C4-2B (cell line): ENCODE data around the gene DNAAF1.

Experiments used
- H3K27ac ChIP-seq: fragments of 450-650 bp; 2 replicates; pipeline ENCODE4 v1.5.1; 2017
- ZFX ChIP-seq: fragments of 450-650 bp; IDR thresholded peaks from 2 replicates; pipeline ENCODE4 v1.6.1; 2017
- TF ChIP-seq, protein P1 (sequence below): fragments of 450-650 bp; conservative IDR thresholded peaks from 2 replicates; pipeline ENCODE4 v1.5.1; 2017; ENCODE audit warnings: mild to moderate bottlenecking

DNAAF1 gene

DNA sequence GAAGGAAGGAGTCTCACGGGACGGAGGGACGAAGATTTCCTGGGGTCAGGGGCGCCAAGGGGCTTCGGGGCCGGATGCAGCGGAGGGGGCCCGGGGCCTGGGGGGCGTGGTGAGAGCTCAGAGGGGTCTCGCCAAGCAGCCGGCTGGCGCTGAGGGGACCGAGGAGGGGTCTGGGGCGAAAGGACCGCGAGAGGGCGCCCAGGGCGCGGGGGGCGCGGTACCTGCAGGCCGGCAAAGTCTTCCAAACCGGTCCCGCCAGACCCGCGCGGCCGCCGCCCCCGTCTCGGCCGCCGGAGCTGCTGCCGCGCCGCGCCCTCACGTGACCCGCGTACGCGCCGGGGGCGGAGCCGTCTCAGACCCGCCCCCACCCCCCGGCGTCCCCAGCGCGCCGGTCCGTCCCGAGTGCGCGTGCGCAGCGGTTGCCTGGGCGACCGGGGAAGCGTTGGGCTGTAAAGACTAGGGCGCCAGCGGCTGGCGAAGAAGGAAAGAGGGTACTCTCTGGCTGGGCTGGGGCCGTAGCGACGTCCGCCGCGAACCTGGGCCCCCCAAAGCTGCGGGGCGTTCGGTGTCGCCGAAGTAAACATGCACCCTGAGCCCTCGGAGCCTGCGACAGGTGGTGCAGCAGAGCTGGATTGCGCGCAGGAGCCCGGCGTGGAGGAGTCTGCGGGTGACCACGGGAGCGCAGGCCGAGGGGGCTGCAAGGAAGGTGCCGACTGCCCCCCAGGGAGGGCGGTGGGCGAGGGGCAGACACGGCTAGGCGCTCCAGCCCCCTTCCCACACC is at the start of gene DNAAF1, which contains the start of gene HSDL1:
Gene DNAAF1 (plus strand): TSS at position 450 of the 781 bp plus-strand sequence. CDS start 133 bp downstream, at position 583.
Gene HSDL1 (minus strand): TSS at position 319 of the 781 bp plus-strand sequence. CDS start 13,856 bp downstream, outside the sequence.
- TF ChIP-seq, protein P1, sequence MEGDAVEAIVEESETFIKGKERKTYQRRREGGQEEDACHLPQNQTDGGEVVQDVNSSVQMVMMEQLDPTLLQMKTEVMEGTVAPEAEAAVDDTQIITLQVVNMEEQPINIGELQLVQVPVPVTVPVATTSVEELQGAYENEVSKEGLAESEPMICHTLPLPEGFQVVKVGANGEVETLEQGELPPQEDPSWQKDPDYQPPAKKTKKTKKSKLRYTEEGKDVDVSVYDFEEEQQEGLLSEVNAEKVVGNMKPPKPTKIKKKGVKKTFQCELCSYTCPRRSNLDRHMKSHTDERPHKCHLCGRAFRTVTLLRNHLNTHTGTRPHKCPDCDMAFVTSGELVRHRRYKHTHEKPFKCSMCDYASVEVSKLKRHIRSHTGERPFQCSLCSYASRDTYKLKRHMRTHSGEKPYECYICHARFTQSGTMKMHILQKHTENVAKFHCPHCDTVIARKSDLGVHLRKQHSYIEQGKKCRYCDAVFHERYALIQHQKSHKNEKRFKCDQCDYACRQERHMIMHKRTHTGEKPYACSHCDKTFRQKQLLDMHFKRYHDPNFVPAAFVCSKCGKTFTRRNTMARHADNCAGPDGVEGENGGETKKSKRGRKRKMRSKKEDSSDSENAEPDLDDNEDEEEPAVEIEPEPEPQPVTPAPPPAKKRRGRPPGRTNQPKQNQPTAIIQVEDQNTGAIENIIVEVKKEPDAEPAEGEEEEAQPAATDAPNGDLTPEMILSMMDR, result peak; percentile 56
- TF ChIP-seq ZFX, result no peak
- peak within 1 kb of the TSS; percentile 67 for H3K27ac ChIP-seq

DNA sequence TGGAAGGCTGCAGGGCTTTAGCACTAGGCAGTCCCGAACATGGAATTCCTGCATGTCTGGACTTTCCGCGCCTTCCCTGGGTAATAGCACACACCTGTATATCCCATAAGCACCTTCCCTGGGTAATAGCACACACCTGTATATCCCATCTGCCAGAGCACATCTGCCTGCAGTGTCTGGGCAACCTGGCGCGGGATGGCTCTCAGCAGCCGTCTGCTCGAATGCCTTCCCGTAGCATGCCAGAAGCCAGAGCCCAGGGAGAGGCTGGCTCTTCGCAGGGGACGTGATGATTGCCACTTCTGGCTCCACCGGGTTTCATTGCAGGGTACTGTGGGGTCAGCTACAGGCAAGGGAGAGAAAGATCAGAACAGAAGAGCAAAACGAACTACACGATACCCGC is 49.6 kb upstream of the DNAAF1 start:
- peak overlapping the region; percentile 52 for H3K27ac ChIP-seq

DNA sequence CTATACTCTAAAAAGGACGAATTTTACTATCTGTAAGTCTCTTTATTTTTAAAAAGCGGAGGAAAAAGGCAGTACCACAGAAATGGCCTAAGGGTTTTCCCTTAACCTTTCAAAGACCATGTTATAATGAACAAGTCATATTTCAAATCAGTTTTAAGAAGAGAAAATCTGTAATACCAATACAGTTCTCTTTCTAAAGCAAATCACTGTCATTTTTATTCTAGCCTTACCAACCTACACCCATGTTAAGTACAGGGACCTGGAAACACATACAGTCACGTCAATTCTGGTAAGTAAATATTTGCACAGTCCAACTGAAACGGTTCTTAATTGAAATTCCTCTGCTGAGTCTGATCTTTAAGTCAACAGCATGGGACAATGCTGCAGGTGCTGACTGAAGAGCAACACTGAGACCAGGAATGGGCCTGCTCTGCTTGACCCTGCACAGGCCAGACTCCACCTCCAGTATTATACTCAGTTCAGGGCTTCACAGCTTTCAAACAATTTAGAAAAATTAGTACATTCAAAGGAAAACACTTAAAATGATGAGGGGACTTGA is 48.6 kb upstream of the DNAAF1 start:
- peak overlapping the region; percentile 86; the same call in 1 of the 2 replicates for H3K27ac ChIP-seq
- no peak for TF ChIP-seq ZFX
- TF ChIP-seq, protein P1, result no peak

More for the DNA sequence above, 49.6 kb upstream of the DNAAF1 start:
- no peak for TF ChIP-seq ZFX
- TF ChIP-seq, protein P1, result no peak

DNA sequence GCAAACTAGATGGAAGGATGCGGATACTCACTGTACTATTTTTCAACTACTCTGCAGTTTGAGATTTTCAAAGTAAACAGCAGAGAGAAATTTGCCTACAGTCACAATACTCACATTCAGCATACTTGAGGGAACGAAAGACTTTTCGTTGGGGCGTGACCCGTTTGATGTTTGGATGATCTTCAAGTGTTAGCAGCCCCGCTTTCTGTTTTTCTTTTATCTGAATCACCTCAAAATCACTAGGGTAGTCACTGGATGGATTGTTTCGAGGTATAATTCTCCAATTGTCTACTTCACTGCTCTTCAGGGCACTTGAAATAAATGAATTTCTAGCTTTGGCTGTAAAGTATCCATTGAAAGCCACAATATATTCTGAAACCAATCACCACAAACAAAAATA is 46.2 kb upstream of the DNAAF1 start:
- no peak overlapping the region; the same call in 1 of the 2 replicates for H3K27ac ChIP-seq
- no peak for TF ChIP-seq ZFX
- TF ChIP-seq, protein P1, result no peak

DNA sequence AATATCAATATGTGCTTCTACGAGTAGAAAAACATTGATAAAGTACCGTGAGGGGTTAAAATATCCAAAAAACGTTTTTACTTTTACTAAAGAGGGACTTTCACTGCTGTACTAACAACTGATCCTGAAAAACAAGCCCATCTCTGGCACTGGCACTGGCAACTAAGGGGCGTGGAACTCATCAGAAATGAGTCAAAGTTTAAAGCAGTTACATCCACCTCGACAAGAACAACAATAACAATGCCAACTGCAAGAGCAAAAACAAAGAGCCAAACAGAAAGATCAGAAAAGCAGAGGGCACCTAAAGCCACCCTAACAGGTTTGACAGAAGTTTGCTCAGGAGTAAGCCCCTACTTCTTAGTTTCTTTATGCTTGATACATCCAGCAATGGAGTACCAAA is 41.4 kb upstream of the DNAAF1 start:
- TF ChIP-seq ZFX, result no peak
- TF ChIP-seq, protein P1, result no peak

DNA sequence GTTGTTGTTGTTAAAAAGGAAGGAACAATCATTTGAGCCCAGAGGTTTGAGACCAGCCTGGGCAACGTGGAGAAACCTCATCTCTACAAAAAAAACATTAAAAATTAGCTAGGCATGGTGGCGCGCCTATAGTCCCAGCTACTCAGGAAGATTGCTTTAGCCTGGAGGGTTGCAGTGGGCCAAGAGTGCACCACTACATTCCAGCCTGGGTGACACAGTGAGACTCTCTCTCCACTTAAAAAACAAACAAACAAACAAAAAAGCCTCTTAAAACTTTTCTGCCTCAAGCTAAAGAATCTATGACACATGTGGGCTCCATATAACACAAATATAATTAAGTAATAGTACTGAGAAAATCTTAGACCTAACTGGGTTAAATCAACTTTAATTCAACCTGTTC is 40.9 kb upstream of the DNAAF1 start:
- TF ChIP-seq, protein P1, result no peak
- no peak for TF ChIP-seq ZFX
- H3K27ac ChIP-seq, result no peak overlapping the region

More for the DNA sequence above, 41.4 kb upstream of the DNAAF1 start:
- no peak overlapping the region for H3K27ac ChIP-seq

DNA sequence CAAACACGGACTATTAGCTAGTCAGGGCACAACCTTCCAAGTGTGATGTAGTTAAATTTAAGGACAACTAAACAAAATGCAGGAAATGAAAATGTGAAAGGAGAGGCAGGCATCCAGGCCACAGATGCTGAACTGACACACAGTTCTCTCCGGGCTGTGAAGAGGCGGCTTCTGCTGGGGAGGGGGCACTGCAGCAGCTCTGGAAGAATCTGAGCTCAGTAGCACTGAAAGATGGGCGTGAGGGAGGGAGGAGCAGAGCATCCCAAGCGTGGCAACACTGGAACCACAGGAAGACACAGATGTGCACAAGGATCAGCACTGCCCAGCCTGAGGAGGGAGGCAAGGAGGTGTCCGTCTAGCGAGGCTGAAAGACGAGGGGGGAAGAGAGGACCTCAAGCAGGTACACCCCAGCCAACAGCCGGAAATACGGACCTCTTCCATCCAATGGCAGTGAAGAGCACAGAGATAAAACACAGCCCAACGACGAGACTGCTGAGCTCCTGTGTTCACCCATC is 39.8 kb upstream of the DNAAF1 start:
- TF ChIP-seq, protein P1, result no peak
- no peak for TF ChIP-seq ZFX
- H3K27ac ChIP-seq, result no peak overlapping the region
